LNCaP clone FGC (cell line): ENCODE measurements around the gene NEIL3.
"Not testable (repeated sequence)": the region's sequence is repeated elsewhere in the genome, so short reads cannot be mapped to it uniquely, and the experiment has no call there.

Experiments used
- DNase-seq: peaks from one replicate; pipeline ENCODE4 v3.0.0-alpha.2; 2011; ENCODE audit warnings: low read depth
- H3K4me3 ChIP-seq: 2 replicates; pipeline ENCODE4 v1.5.1; 2011; ENCODE audit warnings: mild to moderate bottlenecking, low read depth, low read length, control low read depth
- TF ChIP-seq, protein P1 (sequence below): IDR thresholded peaks from 2 replicates; pipeline ENCODE4 v1.5.1; 2012; ENCODE audit warnings: mild to moderate bottlenecking; ENCODE audit not compliant: control insufficient read depth, insufficient read depth; ENCODE audit errors: extremely low read depth

NEIL3 gene

DNA sequence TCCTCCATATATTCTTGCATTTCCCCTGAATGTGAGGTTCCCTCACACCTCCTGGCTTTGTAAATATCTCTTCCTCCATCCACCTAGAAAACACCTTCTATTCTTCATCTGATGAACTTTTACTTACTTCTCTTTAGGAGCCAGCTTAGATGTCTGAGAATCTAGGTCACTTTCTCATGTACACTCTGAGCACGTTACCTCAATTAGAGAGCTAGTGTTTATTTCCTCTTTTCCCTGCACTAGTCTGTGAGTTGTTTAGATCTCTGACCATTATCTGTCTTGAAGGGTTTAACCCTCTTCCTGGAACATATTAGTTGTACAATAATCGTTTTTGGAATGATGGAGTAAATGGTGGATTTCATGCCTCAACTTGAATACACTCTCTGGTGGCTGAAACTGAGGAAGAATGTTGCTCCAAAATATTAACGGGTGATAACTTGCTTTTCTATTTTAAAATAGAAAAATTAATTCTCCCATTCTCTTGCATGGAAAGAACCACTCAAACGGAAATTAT is 8.5 kb upstream of the NEIL3 start:
- DNase-seq = no peak
- TF ChIP-seq, protein P1, sequence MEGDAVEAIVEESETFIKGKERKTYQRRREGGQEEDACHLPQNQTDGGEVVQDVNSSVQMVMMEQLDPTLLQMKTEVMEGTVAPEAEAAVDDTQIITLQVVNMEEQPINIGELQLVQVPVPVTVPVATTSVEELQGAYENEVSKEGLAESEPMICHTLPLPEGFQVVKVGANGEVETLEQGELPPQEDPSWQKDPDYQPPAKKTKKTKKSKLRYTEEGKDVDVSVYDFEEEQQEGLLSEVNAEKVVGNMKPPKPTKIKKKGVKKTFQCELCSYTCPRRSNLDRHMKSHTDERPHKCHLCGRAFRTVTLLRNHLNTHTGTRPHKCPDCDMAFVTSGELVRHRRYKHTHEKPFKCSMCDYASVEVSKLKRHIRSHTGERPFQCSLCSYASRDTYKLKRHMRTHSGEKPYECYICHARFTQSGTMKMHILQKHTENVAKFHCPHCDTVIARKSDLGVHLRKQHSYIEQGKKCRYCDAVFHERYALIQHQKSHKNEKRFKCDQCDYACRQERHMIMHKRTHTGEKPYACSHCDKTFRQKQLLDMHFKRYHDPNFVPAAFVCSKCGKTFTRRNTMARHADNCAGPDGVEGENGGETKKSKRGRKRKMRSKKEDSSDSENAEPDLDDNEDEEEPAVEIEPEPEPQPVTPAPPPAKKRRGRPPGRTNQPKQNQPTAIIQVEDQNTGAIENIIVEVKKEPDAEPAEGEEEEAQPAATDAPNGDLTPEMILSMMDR = no peak
- no peak overlapping the region for H3K4me3 ChIP-seq

- DNase-seq = no peak
- no peak overlapping the region for H3K4me3 ChIP-seq
- TF ChIP-seq, protein P1 = no peak
Measured at GRCh38 chr4:177302371-177303100, 7.1 kb upstream of the NEIL3 start.

DNA sequence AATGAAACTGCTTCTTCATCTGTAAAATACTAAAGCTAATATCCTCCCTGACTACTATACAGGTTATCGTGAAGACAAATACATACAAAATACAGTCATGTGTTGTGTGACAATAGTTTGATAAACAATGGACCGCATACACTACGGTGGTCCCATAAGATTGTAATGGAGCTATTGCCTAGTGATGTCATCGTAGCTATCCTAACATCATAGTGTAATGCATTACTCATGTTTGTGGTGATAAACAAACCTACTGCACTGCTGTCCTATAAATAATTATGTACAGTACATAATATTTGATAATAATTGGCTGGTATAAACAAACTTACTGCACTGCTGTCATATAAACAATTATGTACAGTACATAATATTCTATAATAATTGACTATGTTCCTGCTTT is 5.6 kb upstream of the NEIL3 start:
- no peak for DNase-seq
- TF ChIP-seq, protein P1 = no peak
- H3K4me3 ChIP-seq = no peak overlapping the region

- not testable (repeated sequence) for DNase-seq, H3K4me3 ChIP-seq
Measured at GRCh38 chr4:177304864-177305263, 4.8 kb upstream of the NEIL3 start.

DNA sequence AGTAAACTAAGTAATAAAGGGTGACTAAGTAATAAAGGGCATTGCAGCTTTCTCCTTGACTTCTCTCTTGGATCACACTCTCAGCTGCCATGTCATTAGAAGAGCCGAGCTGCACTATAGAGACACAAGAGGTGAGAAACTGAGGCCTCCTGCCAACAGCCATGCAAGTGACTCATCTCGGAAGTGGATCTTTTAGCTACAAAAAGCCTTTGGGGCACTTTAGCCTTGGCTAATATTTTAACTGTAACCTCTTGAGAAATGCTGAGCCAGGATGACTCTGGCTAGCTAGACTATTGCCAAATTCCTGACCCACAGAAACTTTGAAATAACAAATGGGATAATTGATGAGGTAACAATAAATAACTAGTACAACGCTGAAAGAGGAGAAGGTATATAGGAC is 1.5 kb upstream of the NEIL3 start:
- H3K4me3 ChIP-seq = no peak overlapping the region
- no peak for DNase-seq
- TF ChIP-seq, protein P1 = no peak

DNA sequence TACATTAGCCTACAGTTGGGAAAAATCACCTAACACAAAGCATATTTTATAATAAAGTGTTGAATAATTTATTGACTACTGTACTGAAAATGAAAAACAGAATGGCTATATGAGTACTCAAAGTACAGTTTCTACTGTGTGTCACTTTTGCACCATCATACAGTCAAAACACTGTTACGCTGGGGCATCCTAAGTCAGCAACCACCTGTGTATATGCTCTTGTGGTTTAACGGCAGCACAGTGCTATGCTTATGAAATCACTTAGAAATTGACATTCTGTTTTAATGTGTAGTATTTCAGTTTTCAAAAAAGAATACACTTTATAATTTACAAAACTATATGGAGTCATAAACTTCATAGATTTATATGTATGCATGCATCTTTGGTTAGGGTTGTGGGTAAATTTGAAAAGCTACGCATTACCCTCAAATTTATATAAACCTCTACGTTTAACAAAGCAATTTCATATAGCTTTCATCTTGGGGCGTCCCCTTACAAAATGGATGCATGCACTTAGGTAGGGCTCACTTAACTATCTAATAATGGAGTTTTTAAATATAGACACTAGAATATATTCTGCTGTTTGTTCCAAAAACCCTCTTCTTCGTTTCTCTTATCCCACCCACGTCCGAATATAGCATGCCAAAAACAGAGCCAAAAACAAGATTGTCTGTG is 690 bp upstream of the NEIL3 start:
- TF ChIP-seq, protein P1 = no peak
- DNase-seq = no peak
- peak overlapping the region; percentile 87 for H3K4me3 ChIP-seq

DNA sequence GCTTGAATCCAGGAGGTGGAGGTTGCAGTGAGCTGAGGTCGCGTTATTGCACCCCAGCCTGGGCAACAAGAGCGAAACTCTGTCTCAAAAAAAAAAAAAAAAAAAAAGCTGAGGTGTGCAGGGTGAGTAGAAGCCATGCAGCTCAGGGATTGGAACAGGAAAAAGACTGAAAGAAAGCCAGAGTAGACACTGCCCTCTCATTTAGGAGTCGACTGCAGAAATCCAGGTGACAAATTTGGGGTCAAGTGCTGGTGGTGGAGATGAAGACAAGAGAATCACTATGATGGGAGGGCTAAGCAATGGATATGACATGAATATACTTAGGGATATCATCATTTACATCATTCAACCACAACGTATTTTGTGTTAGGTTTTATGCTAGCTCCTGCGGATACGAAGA is 1.9 kb downstream of the NEIL3 start:
- H3K4me3 ChIP-seq = no peak overlapping the region
- TF ChIP-seq, protein P1 = no peak
- no peak for DNase-seq
